Measurements from ENCODE around the gene PROSER3. TPM values are rescaled to one million over a fixed set of nuclear protein-coding genes. Genes with fewer than 3 reads are reported as not detected.

Gene PROSER3
- total and polyA plus RNA-seq, 2 of the 13 experiments (the other 11 are each of a cell fraction or from before 2014, with no cell fraction given) = 5.1 to 5.7 TPM

GRCh38 chr19:35813043-35813890 is 55.3 kb downstream of the PROSER3 start (continued):
- no peak for TF ChIP-seq ZNF350 (CRISPR knock-in tag; IDR thresholded peaks at IDR 0.05; ENCODE audit: borderline replicate concordance, low read depth)
- no peak for TF ChIP-seq ATF3 (CRISPR knock-in tag; IDR thresholded peaks at IDR 0.05)
- no peak for TF ChIP-seq ZNF781 (CRISPR knock-in tag; IDR thresholded peaks at IDR 0.05; ENCODE audit: borderline replicate concordance, not compliant biosample characterization)
- no peak for TF ChIP-seq ZNF251 (CRISPR knock-in tag; IDR thresholded peaks at IDR 0.05)
- no peak for TF ChIP-seq ZNF337 (CRISPR knock-in tag; IDR thresholded peaks at IDR 0.05; ENCODE audit: borderline replicate concordance, low read depth)
- TF ChIP-seq ZNF740 (CRISPR knock-in tag; IDR thresholded peaks at IDR 0.05) = no peak
- TF ChIP-seq ZNF510 (CRISPR knock-in tag; IDR thresholded peaks at IDR 0.05; ENCODE audit: low read depth) = no peak
- 0 out of 4 replicates have a peak, but pooled peaks of 1 of the 2 experiments have one; percentile 33 for TF ChIP-seq POLR2A (IDR thresholded peaks at IDR 0.05; ENCODE audit: insufficient read depth in 1 of 2, low read depth in 2 of 2, low read length in 2 of 2)
- TF ChIP-seq RFX3 (CRISPR knock-in tag; IDR thresholded peaks at IDR 0.05) = no peak
- TF ChIP-seq ZSCAN31 (CRISPR knock-in tag; IDR thresholded peaks at IDR 0.05; ENCODE audit: low read depth) = no peak
- TF ChIP-seq CEBPB (IDR thresholded peaks at IDR 0.05; ENCODE audit: borderline replicate concordance, low read depth, low read length) = no peak
- TF ChIP-seq ZMYM3 (CRISPR knock-in tag; IDR thresholded peaks at IDR 0.05) = 0 out of 2 replicates have a peak, but pooled peaks have one; percentile 59
- no peak for TF ChIP-seq ZNF580 (CRISPR knock-in tag; IDR thresholded peaks at IDR 0.05; ENCODE audit: borderline replicate concordance, low read depth)
- no peak for TF ChIP-seq ZSCAN30 (CRISPR knock-in tag; IDR thresholded peaks at IDR 0.05)
- TF ChIP-seq CHD4 (IDR thresholded peaks at IDR 0.05; ENCODE audit: borderline replicate concordance, low read length) = peak; percentile 83; the same call in 1 of the 2 replicates
- TF ChIP-seq ARID4A (CRISPR knock-in tag; IDR thresholded peaks at IDR 0.05; ENCODE audit: borderline replicate concordance) = no peak
- no peak for TF ChIP-seq MAFG (CRISPR knock-in tag; IDR thresholded peaks at IDR 0.05)
- TF ChIP-seq ZNF891 (CRISPR knock-in tag; IDR thresholded peaks at IDR 0.05) = no peak
- no peak for TF ChIP-seq SMAD1 (CRISPR knock-in tag; IDR thresholded peaks at IDR 0.05; ENCODE audit: borderline replicate concordance, low read depth)
- TF ChIP-seq ZNF839 (CRISPR knock-in tag; IDR thresholded peaks at IDR 0.05; ENCODE audit: borderline replicate concordance) = no peak
- peak; percentile 47; the same call in 1 of the 2 replicates for TF ChIP-seq MEF2D (CRISPR knock-in tag; IDR thresholded peaks at IDR 0.05)
- peak; percentile 45; the same call in 1 of the 2 replicates for TF ChIP-seq THAP11 (CRISPR knock-in tag; IDR thresholded peaks at IDR 0.05)
- no peak for TF ChIP-seq MTA1 (CRISPR knock-in tag; IDR thresholded peaks at IDR 0.05; ENCODE audit: borderline replicate concordance)
- TF ChIP-seq MTERF4 (CRISPR knock-in tag; IDR thresholded peaks at IDR 0.05) = peak; percentile 10; the same call in 1 of the 2 replicates

All from HepG2 (cell line).